ENCODE results near the gene FAM89A. TPM values are rescaled to one million over a fixed set of nuclear protein-coding genes. Genes with fewer than 3 reads are reported as not detected.

The FAM89A gene
- total and polyA plus RNA-seq, 9 of the 15 experiments (the other 6 are each of a cell fraction or from before 2014, with no cell fraction given) = 8.7 to 66.2 (median 43.3) TPM

DNA sequence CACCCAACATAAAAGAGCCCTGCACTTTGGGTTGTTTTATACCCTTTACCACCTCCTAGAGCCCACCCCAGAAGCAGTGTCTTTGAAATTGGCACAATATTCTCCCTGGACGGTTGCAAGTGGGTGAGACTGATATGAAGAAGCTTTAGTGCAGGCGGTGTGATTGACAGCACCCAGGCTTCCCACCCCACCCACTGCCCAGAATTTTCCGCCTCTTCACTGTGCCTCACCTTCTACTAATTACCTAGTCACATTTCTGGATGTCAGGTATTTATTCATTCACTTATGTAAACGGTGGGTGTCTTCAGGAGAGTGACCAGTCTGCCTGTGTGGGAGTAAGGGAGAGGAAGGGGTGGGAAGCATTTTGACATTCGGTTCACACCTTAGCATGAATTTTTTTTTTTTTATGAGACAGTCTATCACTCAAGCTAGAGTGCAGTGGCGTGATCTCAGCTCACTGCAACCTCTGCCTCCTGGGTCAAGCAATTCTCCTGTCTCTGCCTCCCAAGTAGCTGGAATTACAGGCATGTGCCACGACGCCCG lies 1.7 kb upstream of the FAM89A start:
- FAIRE-seq = no peak
- ChIA-PET POLR2A (interaction anchor here (1.7 to 3.4 kb wide), 2 partner anchors 12 to 17 kb away, joined by 5 to 20 read pairs; no protein-coding TSS in a partner anchor), CTCF (ENCODE audit: low intra/inter-chr PET ratio) (interaction anchor here (0.7 kb wide), 1 partner anchor 125 kb away, joined by 3 read pairs; no protein-coding TSS in a partner anchor)
- BruUV-seq (replicated peaks) = no TSS peak
- H3K79me2 ChIP-seq (ENCODE audit: control insufficient read depth, insufficient read depth, low read length) = peaks cover 32% of the 10 kb centered on the region
- peak in 1 of 4 experiments; percentile 28 for DNase-seq (ENCODE audit: extremely low read depth in 1 of 4, low spot score in 3 of 4)
- no peak overlapping the region for H2AFZ ChIP-seq (ENCODE audit: low read depth, low read length)
- H3K27ac ChIP-seq (ENCODE audit: extremely low read depth, low read depth, low read length) = no peak overlapping the region
- H3K4me2 ChIP-seq (ENCODE audit: insufficient read depth, low read length) = no peak overlapping the region
- H3K4me1 ChIP-seq (replicated peaks in 1 of 2; ENCODE audit: control insufficient read depth in 2 of 2, insufficient read depth in 2 of 2, low read length in 2 of 2) = peaks cover 30 to 53% of the 10 kb centered on the region in 2 experiments
- H3K9me3 ChIP-seq (replicated peaks; ENCODE audit: control insufficient read depth, insufficient read depth, low read depth, low read length) = peaks cover 15% of the 10 kb centered on the region
- in situ Hi-C loops (cut with MboI) = no loop called here
- peaks cover 10% of the 10 kb centered on the region; the same call in 1 of the 2 replicates for H4K20me1 ChIP-seq (replicated peaks; ENCODE audit: control insufficient read depth, insufficient read depth, low read length)
- no peak for ATAC-seq
- 61% methylated on average over 9 of the region's 9 CpGs for WGBS (ENCODE audit: insufficient coverage, low coverage, missing lambda C conversion rate)
- H3K4me3 ChIP-seq = no peak overlapping the region
- H3K9me1 ChIP-seq (ENCODE audit: control insufficient read depth, insufficient read depth, low read length) = no peaks in the 10 kb centered on the region
- H3K9ac ChIP-seq (ENCODE audit: insufficient read depth in 1 of 2, low read depth in 2 of 2, low read length in 2 of 2) = peak overlapping the region in 1 of 2 experiments; percentile 8; a peak in 1 of 4 replicates
- H3K36me3 ChIP-seq (ENCODE audit: control insufficient read depth, insufficient read depth, low read length) = peaks cover 6% of the 10 kb centered on the region; the same call in 1 of the 3 replicates
- intact Hi-C loops (cut with micrococcal nuclease) = loop anchor here (1.0 kb wide), 1 partner anchor 24 kb away; no protein-coding TSS in a partner anchor
- H3K27me3 ChIP-seq (ENCODE audit: control insufficient read depth in 2 of 2, insufficient read depth in 2 of 2, low read length in 2 of 2) = no peaks in the 10 kb centered on the region
- TF ChIP-seq HNRNPH1 (optimal IDR thresholded peaks at IDR 0.05; ENCODE audit: low read depth, low read length) (no peak), NFRKB (IDR thresholded peaks at IDR 0.05; ENCODE audit: low read depth) (no peak), ETS2 (tag; IDR thresholded peaks at IDR 0.05; ENCODE audit: borderline replicate concordance, poor library complexity, severe bottlenecking) (no peak), XRCC5 (IDR thresholded peaks at IDR 0.05; ENCODE audit: low read depth, low read length) (no peak), XRCC4 (IDR thresholded peaks at IDR 0.05; ENCODE audit: extremely low read depth, insufficient read depth, insufficient read length) (no peak), NR2C2 (CRISPR knock-in tag; IDR thresholded peaks at IDR 0.05) (no peak), NR2C2 (tag; IDR thresholded peaks at IDR 0.05) (no peak), FOXK1 (CRISPR knock-in tag; IDR thresholded peaks at IDR 0.05; ENCODE audit: borderline replicate concordance) (no peak), PCBP2 (IDR thresholded peaks at IDR 0.05; ENCODE audit: low read depth, low read length, poor library complexity, severe bottlenecking) (no peak), STAT5B (CRISPR knock-in tag; IDR thresholded peaks at IDR 0.05) (no peak), SMAD3 (CRISPR knock-in tag; conservative IDR thresholded peaks at IDR 0.05) (no peak)
- TF ChIP-seq, protein P1, sequence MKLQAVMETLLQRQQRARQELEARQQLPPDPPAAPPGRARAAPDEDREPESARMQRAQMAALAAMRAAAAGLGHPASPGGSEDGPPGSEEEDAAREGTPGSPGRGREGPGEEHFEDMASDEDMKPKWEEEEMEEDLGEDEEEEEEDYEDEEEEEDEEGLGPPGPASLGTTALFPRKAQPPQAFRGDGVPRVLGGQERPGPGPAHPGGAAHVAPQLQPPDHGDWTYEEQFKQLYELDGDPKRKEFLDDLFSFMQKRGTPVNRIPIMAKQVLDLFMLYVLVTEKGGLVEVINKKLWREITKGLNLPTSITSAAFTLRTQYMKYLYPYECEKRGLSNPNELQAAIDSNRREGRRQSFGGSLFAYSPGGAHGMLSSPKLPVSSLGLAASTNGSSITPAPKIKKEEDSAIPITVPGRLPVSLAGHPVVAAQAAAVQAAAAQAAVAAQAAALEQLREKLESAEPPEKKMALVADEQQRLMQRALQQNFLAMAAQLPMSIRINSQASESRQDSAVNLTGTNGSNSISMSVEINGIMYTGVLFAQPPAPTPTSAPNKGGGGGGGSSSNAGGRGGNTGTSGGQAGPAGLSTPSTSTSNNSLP (IDR thresholded peaks at IDR 0.05; ENCODE audit: borderline replicate concordance, low read depth, low read length) = 0 out of 2 replicates have a peak, but pooled peaks have one; percentile 16
- TF ChIP-seq, protein P2, sequence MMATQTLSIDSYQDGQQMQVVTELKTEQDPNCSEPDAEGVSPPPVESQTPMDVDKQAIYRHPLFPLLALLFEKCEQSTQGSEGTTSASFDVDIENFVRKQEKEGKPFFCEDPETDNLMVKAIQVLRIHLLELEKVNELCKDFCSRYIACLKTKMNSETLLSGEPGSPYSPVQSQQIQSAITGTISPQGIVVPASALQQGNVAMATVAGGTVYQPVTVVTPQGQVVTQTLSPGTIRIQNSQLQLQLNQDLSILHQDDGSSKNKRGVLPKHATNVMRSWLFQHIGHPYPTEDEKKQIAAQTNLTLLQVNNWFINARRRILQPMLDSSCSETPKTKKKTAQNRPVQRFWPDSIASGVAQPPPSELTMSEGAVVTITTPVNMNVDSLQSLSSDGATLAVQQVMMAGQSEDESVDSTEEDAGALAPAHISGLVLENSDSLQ (IDR thresholded peaks at IDR 0.05) = peak; percentile 95
- TF ChIP-seq, protein P3, sequence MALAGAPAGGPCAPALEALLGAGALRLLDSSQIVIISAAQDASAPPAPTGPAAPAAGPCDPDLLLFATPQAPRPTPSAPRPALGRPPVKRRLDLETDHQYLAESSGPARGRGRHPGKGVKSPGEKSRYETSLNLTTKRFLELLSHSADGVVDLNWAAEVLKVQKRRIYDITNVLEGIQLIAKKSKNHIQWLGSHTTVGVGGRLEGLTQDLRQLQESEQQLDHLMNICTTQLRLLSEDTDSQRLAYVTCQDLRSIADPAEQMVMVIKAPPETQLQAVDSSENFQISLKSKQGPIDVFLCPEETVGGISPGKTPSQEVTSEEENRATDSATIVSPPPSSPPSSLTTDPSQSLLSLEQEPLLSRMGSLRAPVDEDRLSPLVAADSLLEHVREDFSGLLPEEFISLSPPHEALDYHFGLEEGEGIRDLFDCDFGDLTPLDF (CRISPR knock-in tag; IDR thresholded peaks at IDR 0.05) = no peak
- TF ChIP-seq, protein P4, sequence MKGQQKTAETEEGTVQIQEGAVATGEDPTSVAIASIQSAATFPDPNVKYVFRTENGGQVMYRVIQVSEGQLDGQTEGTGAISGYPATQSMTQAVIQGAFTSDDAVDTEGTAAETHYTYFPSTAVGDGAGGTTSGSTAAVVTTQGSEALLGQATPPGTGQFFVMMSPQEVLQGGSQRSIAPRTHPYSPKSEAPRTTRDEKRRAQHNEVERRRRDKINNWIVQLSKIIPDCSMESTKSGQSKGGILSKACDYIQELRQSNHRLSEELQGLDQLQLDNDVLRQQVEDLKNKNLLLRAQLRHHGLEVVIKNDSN (CRISPR knock-in tag; IDR thresholded peaks at IDR 0.05) = no peak
- TF ChIP-seq, protein P5, sequence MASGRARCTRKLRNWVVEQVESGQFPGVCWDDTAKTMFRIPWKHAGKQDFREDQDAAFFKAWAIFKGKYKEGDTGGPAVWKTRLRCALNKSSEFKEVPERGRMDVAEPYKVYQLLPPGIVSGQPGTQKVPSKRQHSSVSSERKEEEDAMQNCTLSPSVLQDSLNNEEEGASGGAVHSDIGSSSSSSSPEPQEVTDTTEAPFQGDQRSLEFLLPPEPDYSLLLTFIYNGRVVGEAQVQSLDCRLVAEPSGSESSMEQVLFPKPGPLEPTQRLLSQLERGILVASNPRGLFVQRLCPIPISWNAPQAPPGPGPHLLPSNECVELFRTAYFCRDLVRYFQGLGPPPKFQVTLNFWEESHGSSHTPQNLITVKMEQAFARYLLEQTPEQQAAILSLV (tag; IDR thresholded peaks at IDR 0.05) = no peak

All from K562 (cell line).